Stimulated activated CD8-positive, alpha-beta memory T cell treated with anti-CD3 and anti-CD28 coated beads, Interleukin-12 subunit alpha, Interleukin-12 subunit beta, amount 100 ng/mL, for 24 hours (primary cell): Measurements from ENCODE around the gene IGFBP2.

Source experiments
- DNase-seq: peaks from one replicate; pipeline ENCODE4 v3.0.0-alpha.2; 2020; ENCODE audit errors: extremely low read depth

IGFBP2 gene

GRCh38 chr2:216615298-216616082 is 17.7 kb upstream of the IGFBP2 start:
- no peak for DNase-seq

- no peak for DNase-seq
Measured at GRCh38 chr2:216616083-216616678, 17.0 kb upstream of the IGFBP2 start.

- DNase-seq: no peak
Measured at GRCh38 chr2:216617159-216617815, 15.9 kb upstream of the IGFBP2 start.

- DNase-seq: no peak
Measured at GRCh38 chr2:216618785-216619184, 14.4 kb upstream of the IGFBP2 start.

DNA sequence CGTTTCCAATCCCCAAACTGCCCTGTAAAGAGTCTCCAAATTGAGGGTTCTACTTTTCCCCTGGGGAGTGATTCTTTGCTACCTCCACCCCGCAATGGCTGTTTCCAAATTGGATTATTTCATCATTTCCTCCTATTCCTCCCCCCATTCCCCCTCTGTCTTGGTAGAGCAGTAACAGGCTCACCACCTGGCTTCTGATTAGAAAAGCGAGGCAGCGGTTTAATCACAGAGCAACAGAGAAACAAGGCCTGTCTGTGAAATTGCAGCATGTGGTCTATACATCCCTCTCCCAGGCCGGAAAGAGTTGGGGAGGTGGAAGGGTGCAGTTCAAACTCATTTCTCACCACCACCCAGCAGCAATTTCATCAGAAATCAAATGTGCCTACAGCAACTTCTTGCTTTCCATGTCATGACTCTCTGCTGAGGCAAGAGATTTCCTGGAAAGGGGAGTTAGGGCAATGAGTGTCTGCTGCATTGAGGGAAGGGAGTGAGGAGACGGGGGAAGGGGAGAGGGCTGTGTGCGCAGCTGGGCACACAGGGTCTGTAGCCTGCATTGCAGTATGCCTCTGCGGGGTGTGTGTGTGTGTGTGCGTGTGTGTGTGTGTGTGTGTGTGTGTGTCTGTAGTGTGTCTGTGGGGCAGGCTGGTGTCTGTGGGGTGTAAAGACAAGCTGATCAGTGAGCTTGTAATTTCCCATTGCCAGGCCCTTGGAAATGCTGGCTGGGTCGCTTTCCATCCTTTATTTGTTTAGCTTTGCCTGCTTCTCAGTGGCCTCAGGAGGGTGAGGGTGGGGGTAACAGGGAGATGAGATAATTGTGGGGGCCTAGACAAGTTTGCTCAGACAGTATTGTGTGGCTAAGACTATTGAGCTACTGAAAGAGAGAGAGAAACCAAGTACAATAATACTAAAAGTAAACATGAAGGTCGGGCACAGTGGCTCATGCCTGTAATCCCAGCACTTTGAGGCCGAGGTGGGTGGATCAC is 13.5 kb upstream of the IGFBP2 start:
- DNase-seq: no peak

DNA sequence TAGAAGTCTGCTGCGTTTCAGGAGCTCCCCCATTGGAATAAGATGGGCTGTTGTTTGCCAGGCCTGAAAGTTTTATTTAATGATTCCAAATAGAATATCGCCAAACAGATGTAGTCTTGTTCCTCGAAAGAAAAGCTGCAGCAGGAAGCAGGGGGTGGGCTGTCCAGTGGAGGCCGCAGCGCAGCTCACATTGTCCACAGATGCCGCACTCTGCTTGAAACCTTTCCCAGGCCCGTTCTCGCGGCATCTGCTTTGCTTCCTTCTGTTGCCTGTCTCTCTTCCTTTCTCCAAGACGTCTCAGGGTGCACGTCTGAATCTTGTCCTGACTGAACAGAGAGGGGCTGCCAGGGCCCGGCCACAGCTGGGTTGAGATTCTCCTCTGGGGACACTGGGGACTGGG is 12.4 kb upstream of the IGFBP2 start:
- no peak for DNase-seq

DNA sequence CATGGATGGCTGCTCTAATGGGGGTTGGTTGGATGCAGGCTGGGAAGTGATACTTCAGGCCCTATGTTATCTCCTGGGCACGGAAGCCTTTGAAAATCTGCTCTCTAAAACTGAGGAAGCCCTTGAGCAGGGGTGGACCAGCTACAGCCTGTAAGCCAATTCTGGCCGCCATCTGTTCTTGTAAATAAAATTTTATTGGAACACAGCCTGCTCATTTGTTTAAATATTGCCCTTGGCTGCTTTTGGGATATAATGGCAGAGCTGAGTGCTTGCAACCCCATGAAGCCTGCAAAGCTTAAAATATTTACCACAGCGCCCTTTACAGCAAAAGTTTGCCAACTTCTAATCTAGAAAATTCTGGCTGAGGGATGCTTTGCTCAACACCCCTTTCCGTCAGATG is 11.9 kb upstream of the IGFBP2 start:
- DNase-seq: no peak

- no peak for DNase-seq
Measured at GRCh38 chr2:216622526-216622925, 10.7 kb upstream of the IGFBP2 start.

DNA sequence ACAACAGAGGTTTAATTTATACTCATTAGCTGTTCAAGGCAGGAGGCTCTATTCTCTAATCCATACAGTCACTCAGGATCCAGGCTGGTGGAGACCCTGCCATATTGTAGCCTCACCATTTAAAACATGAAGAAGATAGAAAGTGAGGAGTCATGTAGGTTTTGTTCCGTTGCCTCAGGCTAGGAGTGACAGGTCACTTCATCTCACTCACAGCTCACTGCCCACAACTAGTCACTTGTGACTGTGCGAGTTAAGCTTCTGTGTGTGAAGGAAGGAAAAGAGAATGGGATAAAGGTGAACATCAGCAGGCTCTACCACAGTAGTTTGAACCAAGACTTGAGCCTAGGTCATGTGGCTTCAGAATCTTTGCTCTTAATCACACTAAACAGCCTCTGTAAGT is 9.0 kb upstream of the IGFBP2 start:
- no peak for DNase-seq

- no peak for DNase-seq
Measured at GRCh38 chr2:216626168-216626874, 6.9 kb upstream of the IGFBP2 start.

DNA sequence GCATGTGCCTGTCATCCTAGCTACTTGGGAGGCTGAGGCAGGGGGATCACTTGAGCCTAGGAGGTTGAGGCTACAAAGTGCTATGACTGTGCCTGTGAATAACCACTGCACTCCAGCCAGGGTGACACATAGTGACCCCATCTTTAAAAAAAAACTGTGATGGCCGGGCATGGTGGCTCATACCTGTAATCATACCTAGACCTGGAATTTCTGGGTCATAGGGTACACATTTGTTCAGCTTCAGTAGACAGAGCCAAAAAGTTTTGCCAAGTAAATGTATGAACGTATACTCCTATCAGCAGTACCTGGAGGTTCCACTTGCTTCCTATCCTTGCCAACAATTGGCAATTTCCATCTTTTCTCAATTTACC is 6.4 kb upstream of the IGFBP2 start:
- DNase-seq: no peak

- DNase-seq: no peak
Measured at GRCh38 chr2:216629784-216630183, 3.4 kb upstream of the IGFBP2 start.

DNA sequence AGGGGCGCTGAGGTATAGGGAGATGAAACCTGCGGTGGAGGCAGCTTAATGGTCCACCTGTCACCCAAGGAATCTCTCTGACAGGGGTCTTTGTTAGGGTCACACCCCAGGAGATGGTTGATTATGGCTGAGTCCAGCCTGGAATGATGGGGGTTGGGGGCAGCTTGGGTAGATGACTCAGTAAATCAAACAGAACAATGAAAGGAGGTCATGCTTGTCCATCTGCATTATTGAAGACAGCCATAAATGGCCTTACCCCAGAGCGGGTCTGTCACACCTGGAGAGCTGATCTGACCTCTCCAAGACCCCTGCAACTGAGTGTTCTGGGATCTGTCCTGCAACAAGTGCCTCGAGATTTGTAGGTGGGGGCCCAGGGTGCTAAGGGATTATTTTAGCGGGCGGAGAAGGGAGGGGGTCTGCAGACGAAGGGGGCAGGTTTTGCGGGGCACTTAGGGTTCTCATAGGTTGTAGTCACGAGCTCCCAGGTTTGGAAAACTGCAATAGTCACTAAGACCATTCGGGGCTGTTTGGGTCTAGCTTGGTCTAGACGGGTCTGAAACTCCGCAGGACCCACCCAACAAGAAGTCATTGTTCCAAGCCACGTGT is 771 bp upstream of the IGFBP2 start:
- DNase-seq: no peak

DNA sequence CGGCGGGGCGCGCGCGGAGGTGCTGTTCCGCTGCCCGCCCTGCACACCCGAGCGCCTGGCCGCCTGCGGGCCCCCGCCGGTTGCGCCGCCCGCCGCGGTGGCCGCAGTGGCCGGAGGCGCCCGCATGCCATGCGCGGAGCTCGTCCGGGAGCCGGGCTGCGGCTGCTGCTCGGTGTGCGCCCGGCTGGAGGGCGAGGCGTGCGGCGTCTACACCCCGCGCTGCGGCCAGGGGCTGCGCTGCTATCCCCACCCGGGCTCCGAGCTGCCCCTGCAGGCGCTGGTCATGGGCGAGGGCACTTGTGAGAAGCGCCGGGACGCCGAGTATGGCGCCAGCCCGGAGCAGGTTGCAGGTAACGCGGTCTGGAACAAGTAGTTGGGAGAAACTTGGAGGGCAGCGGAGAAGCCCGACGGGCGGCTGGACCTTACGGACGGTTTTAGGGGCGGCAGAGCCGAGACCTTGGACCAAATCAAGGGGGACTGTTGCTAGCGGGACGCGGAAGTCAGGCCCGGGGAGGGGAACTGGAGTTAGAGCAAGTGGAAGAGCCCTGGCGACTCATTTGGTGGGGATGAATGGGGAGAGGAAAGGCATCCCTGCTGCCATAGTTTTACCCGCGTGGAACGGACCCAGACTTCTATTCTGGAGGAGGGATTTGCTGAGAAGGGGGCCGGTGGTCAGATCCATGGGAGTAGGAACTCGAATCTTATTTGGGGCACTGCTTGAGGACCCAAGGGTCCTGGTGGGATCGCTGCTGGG is 573 bp downstream of the IGFBP2 start:
- no peak for DNase-seq

GRCh38 chr2:216634370-216635148 is 1.3 kb downstream of the IGFBP2 start:
- DNase-seq: no peak

DNA sequence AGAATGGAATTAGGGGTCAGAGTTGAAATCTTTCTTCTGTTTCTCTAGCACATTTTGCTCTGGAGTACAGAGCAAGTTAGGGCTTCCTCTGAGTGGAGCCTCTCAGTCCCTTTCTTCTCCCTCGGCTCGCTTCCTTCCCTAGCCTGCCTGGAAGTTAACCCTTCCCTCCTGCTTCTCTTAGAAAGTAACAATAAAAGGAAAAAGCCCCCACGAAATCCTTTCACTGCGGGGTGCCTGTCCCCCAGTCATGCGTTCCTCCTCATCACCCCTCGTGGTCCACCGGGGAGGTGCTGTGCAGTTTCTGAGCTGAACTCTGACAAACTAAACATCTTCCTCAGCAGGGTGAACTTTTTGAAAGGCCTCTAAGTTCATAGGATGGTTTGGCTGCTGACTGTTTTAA is 2.0 kb downstream of the IGFBP2 start:
- no peak for DNase-seq

DNA sequence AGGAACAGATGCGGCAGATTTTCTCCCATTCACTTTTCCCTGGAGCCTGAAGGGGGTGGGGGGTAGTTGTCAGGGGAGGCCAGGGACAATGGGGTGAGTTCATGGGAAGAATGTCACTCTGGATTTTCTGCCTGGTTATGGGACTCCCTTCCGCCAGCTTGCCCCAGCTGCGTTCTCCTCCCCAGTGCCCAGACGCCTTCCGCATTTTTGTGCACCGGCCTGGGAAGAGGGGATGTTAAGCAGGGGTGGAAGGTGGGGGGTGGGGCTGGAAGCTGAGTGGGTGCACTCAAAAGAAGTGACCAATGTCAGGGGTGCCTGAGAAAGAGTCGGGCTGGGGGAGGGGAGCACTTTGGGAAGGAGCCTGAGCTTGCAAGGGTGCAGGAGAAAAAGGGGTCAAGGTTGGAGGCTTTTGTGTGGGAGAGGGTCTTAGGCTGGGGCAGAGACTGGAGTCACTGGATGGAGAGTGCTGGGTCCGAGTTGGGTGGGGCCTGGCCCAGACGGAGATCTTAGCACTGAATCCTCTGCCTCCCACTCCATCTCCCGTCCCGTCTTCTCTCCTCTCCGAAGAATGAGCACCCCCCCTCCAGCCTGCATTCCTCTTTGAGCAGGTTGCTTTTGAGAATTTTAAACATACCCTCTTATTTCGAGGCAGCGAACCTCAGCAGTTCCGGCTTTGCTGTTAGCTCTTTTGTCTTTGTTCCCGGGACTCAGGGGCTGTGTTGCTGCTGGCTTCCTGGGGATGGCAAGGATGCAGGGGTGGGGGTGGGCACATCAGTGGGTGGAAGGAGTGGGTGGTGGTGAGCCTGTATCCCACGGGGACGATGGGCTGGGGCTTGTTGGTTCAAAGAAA is 2.7 kb downstream of the IGFBP2 start:
- no peak for DNase-seq
